SK-N-MC (cell line): ENCODE results near the gene DYNC2I2.

Experiments
- EZH2 ChIP-seq: fragments of 200-600 bp; sonication (generic); IDR thresholded peaks from one replicate; pipeline ENCODE4 v1.6.1; 2017; ENCODE audit warnings: antibody characterized with exemption
- FOXP2 ChIP-seq: optimal IDR thresholded peaks from 2 replicates; pipeline ENCODE3; 2011; ENCODE audit warnings: mild to moderate bottlenecking, moderate library complexity; ENCODE audit not compliant: insufficient read depth; ENCODE audit errors: extremely low read length, control extremely low read depth
- POLR2AphosphoS5 ChIP-seq: IDR thresholded peaks from 2 replicates; pipeline ENCODE4 v1.6.1; 2012; ENCODE audit warnings: mild to moderate bottlenecking, low read depth, low read length, borderline replicate concordance

- no peak for TF ChIP-seq EZH2
- no peak for TF ChIP-seq POLR2AphosphoS5
- TF ChIP-seq FOXP2, result no peak
These were observed 36.9 kb downstream of the DYNC2I2 start for GRCh38 chr9:128619779-128620178.
